GM12878 (cell line): ENCODE data around the gene PPARD. TPM values are rescaled to one million over a fixed set of nuclear protein-coding genes. Genes with fewer than 3 reads are reported as not detected.

Experiments
- ATAC-seq: fragments of 200-7000 bp; cut with Tn5 transposase; 3 replicates; pipeline ENCODE4 v1.9.1; 2020; ENCODE audit warnings: mild to moderate bottlenecking, moderate library complexity
- BruUV-seq: library from RNA; stranded (reverse); fragments of 400-500 nt; replicated peaks from 2 replicates; lab custom pipeline; 2021; lab: Mats Ljungman, UMichigan
- CTCF ChIA-PET: fragments of 300-600 bp; sonication (Branson Sonifier 250); formaldehyde crosslinking; extraction: SDS; loops from one replicate; lab custom pipeline; 2021; ENCODE audit warnings: inconsistent platforms; lab: Yijun Ruan, JAX
- POLR2A ChIA-PET: fragments of 350-600 bp; formaldehyde crosslinking; extraction: SDS; loops from one replicate; lab custom pipeline; 2021; ENCODE audit warnings: inconsistent platforms; lab: Charles Lee
- RAD21 ChIA-PET: fragments of 300-600 bp; sonication (Branson Sonifier 250); formaldehyde crosslinking; loops from one replicate; lab custom pipeline; 2023; ENCODE audit warnings: antibody characterized with exemption; ENCODE audit not compliant: unreplicated experiment; lab: Charles Lee
- SMC1A ChIA-PET: fragments of 300-600 bp; sonication (Branson Sonifier 250); formaldehyde crosslinking; loops from one replicate; lab custom pipeline; 2023; ENCODE audit not compliant: unreplicated experiment, uncharacterized antibody; lab: Charles Lee
- DNase-seq: peaks from one replicate; pipeline ENCODE4 v3.0.0-alpha.2; 2011; ENCODE audit warnings: low read depth, low spot score
- FAIRE-seq: peaks from 3 replicates; lab custom pipeline; 2011; peaks lifted over from hg19 to GRCh38; lab: Jason Lieb, UNC
- H2AFZ ChIP-seq: 2 replicates; pipeline ENCODE4 v1.6.0; 2011; ENCODE audit warnings: low read depth, low read length, control low read depth; ENCODE audit not compliant: control insufficient read depth
- H3K27ac ChIP-seq: 2 replicates; pipeline ENCODE4 v1.5.1; 2011; ENCODE audit warnings: control low read depth; ENCODE audit not compliant: control insufficient read depth, insufficient read depth
- H3K27me3 ChIP-seq, 2 experiments: replicated peaks in 1 of 2; 2 replicates each; pipeline versions ENCODE4 v1.6.0 to v1.6.1; 2011; ENCODE audit warnings: low read length in 1 of 2; ENCODE audit not compliant: control insufficient read depth in 2 of 2, insufficient read depth in 2 of 2
- H3K36me3 ChIP-seq, 2 experiments: 2 replicates each; pipeline ENCODE4 v1.5.1; 2011; ENCODE audit warnings: low read length in 1 of 2; ENCODE audit not compliant: control insufficient read depth in 2 of 2, insufficient read depth in 2 of 2
- H3K4me1 ChIP-seq: 2 replicates; pipeline ENCODE4 v1.6.1; 2011; ENCODE audit warnings: mild to moderate bottlenecking, low read length, moderate library complexity, mixed read lengths; ENCODE audit not compliant: control insufficient read depth, insufficient read depth
- H3K4me2 ChIP-seq: 2 replicates; pipeline ENCODE4 v1.6.0; 2011; ENCODE audit warnings: control low read depth; ENCODE audit not compliant: control insufficient read depth, insufficient read depth
- H3K4me3 ChIP-seq: fragments of 200-600 bp; sonication (generic); 2 replicates; pipeline ENCODE4 v1.5.1; 2016
- H3K79me2 ChIP-seq: 2 replicates; pipeline ENCODE4 v1.6.0; 2011; ENCODE audit warnings: low read length; ENCODE audit not compliant: control insufficient read depth, insufficient read depth
- H3K9ac ChIP-seq: 2 replicates; pipeline ENCODE4 v1.8.0; 2011; ENCODE audit warnings: low read length, control low read depth, mixed read lengths; ENCODE audit not compliant: control insufficient read depth, insufficient read depth
- H3K9me3 ChIP-seq: replicated peaks from 3 replicates; pipeline ENCODE4 v1.5.1; 2011; ENCODE audit warnings: mild to moderate bottlenecking, low read length; ENCODE audit not compliant: control insufficient read depth, insufficient read depth
- H4K20me1 ChIP-seq: 2 replicates; pipeline ENCODE4 v1.6.0; 2011; ENCODE audit not compliant: control insufficient read depth, insufficient read depth
- ASH2L ChIP-seq: fragments of 300-600, 200-600 bp; sonication (generic); IDR thresholded peaks from 2 replicates; pipeline ENCODE4 v1.6.1; 2017; ENCODE audit warnings: low read depth, mild to moderate bottlenecking, borderline replicate concordance
- LARP7 ChIP-seq: fragments of 450-650 bp; IDR thresholded peaks from 2 replicates; pipeline ENCODE4 v1.6.1; 2017; ENCODE audit warnings: mild to moderate bottlenecking
- NBN ChIP-seq: fragments of 450-650 bp; IDR thresholded peaks from 2 replicates; pipeline ENCODE4 v1.6.1; 2016
- NR2C2 ChIP-seq: IDR thresholded peaks from 2 replicates; pipeline ENCODE4 v1.6.1; 2011; ENCODE audit warnings: borderline replicate concordance, low read depth; ENCODE audit not compliant: control insufficient read depth, insufficient read length
- RUNX3 ChIP-seq: IDR thresholded peaks from 2 replicates; pipeline ENCODE4 v1.6.1; 2012; ENCODE audit warnings: low read length, inconsistent platforms
- SMAD1 ChIP-seq: fragments of 450-650 bp; IDR thresholded peaks from 2 replicates; pipeline ENCODE4 v1.6.1; 2018; ENCODE audit warnings: mild to moderate bottlenecking, low read depth; ENCODE audit not compliant: partially characterized antibody
- ZNF217 ChIP-seq: fragments of 450-650 bp; IDR thresholded peaks from 2 replicates; pipeline ENCODE4 v1.6.1; 2017; ENCODE audit warnings: antibody characterized with exemption, mild to moderate bottlenecking
- WGBS: methylation state at CpG from one replicate; pipeline ENCODE4 v1.1.6; 2016; ENCODE audit warnings: low lambda C conversion rate; ENCODE audit not compliant: insufficient replicate concordance, insufficient coverage; ENCODE audit errors: missing lambda C conversion rate; 5-methylcytosine and 5-hydroxymethylcytosine counted together
- in situ Hi-C: fragments of 300-500 bp; cut with MboI; formaldehyde crosslinking; loops from 9 replicates; pipeline ENCODE4 v1.14.3; 2018; ENCODE audit warnings: mixed read lengths
- intact Hi-C: fragments of 100-400 bp; cut with micrococcal nuclease; formaldehyde crosslinking; loops from one replicate; pipeline ENCODE4 v1.14.2; 2022; ENCODE audit not compliant: unreplicated experiment
- polyA plus RNA-seq, 11 experiments: library from polyadenylated mRNA; depleted of rRNA in 4 of 11; unstranded in 6 of 11; stranded (reverse) in 5 of 11; fragments of >200 nt; fragmentation: Nextera tagmentation in 4 of 11; fragmentation: Illumina TruSeq in 1 of 11; extraction: Ambion mirVana in 4 of 11; extraction: Trizol in 1 of 11; gene quantifications; 1 replicate in 1 of 11; 2 replicates in 10 of 11; pipeline versions ENCODE4 v1.2.1 to v1.2.3, GENCODE V29; 2011 to 2016; ENCODE audit warnings: inconsistent platforms in 2 of 11, missing spikeins in 2 of 11, low read depth in 1 of 11
- total RNA-seq, 4 experiments: library from RNA; depleted of rRNA in 3 of 4; stranded (reverse); fragments of >200 nt in 3 of 4; fragmentation: Illumina TruSeq in 1 of 4; extraction: Trizol in 1 of 4; gene quantifications; 2 replicates each; pipeline versions ENCODE4 v1.2.1 to v1.2.3, GENCODE V29; 2013 to 2021
- TF ChIP-seq, protein P1 (sequence below): IDR thresholded peaks from 2 replicates; pipeline ENCODE4 v1.6.1; 2011; ENCODE audit warnings: low read depth, mild to moderate bottlenecking, low read length, moderate library complexity, borderline replicate concordance; ENCODE audit errors: extremely low read depth
- TF ChIP-seq, protein P2 (sequence below): IDR thresholded peaks from 2 replicates; pipeline ENCODE4 v1.6.1; 2012; ENCODE audit warnings: mild to moderate bottlenecking, low read depth, low read length
- TF ChIP-seq, protein P3 (sequence below): fragments of 450-650 bp; formaldehyde crosslinking; IDR thresholded peaks from 2 replicates; pipeline ENCODE4 v1.5.0; 2022; ENCODE audit warnings: mild to moderate bottlenecking, missing genetic modification characterization
- TF ChIP-seq, protein P4 (sequence below): fragments of 450-650 bp; IDR thresholded peaks from 2 replicates; pipeline ENCODE4 v1.6.1; 2016; ENCODE audit warnings: mild to moderate bottlenecking
- TF ChIP-seq, protein P5 (sequence below): fragments of 450-650 bp; IDR thresholded peaks from 2 replicates; pipeline ENCODE4 v1.6.1; 2017; ENCODE audit warnings: borderline replicate concordance
- TF ChIP-seq, protein P6 (sequence below): fragments of 150-350 bp; IDR thresholded peaks from 2 replicates; pipeline ENCODE4 v1.6.1; 2014; ENCODE audit warnings: mild to moderate bottlenecking, low read depth, low read length

The PPARD gene
- total and polyA plus RNA-seq, 10 of the 15 experiments (the other 5 are each of a cell fraction or from before 2014, with no cell fraction given): 0.05 to 12.6 (median 6.7) TPM

DNA sequence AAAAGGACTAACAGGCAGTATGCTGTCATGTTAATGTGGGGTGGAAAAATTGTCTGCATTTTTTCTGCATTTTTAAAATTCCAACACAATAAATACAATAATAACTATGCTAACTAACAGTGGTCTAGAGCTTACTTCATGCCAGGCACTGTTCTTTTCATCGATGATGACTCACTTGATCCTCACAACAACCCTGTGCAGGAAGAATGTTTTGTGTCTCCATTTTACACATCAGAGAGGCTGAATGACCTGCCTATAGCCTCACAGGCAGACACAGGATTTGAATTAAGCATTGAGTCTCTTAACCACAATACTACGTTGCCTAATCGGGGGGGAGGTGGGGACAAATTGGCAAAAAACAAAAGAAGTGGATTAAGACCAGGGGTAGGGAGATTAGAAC, 82.9 kb downstream of the PPARD start:
- peaks cover 0 to 9% of the 10 kb centered on the region in 2 experiments for H3K36me3 ChIP-seq
- H2AFZ ChIP-seq: no peak overlapping the region
- SMC1A ChIA-PET: no interaction called here
- intact Hi-C loops (no loop called here), in situ Hi-C loops (no loop called here)
- peaks cover 7% of the 10 kb centered on the region for H3K4me1 ChIP-seq
- ATAC-seq (no peak), DNase-seq (no peak), FAIRE-seq (no peak)
- H4K20me1 ChIP-seq: no peaks in the 10 kb centered on the region
- no TSS peak for BruUV-seq
- H3K9ac ChIP-seq: no peak overlapping the region
- WGBS: 82% methylated on average over 3 of the region's 3 CpGs
- H3K4me3 ChIP-seq: no peak overlapping the region
- H3K79me2 ChIP-seq: no peaks in the 10 kb centered on the region
- no peak overlapping the region for H3K27ac ChIP-seq
- RAD21 ChIA-PET: no interaction called here
- POLR2A ChIA-PET: no interaction called here
- H3K9me3 ChIP-seq: peaks cover 15% of the 10 kb centered on the region; the same call in 2 of the 3 replicates
- H3K27me3 ChIP-seq: no peaks in the 10 kb centered on the region
- no peak overlapping the region for H3K4me2 ChIP-seq
- CTCF ChIA-PET: no interaction called here
- TF ChIP-seq ASH2L (no peak), RUNX3 (no peak), ZNF217 (no peak), NBN (no peak), NR2C2 (no peak), SMAD1 (no peak), LARP7 (no peak)
- TF ChIP-seq, protein P1, sequence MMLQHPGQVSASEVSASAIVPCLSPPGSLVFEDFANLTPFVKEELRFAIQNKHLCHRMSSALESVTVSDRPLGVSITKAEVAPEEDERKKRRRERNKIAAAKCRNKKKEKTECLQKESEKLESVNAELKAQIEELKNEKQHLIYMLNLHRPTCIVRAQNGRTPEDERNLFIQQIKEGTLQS: no peak
- TF ChIP-seq, protein P2, sequence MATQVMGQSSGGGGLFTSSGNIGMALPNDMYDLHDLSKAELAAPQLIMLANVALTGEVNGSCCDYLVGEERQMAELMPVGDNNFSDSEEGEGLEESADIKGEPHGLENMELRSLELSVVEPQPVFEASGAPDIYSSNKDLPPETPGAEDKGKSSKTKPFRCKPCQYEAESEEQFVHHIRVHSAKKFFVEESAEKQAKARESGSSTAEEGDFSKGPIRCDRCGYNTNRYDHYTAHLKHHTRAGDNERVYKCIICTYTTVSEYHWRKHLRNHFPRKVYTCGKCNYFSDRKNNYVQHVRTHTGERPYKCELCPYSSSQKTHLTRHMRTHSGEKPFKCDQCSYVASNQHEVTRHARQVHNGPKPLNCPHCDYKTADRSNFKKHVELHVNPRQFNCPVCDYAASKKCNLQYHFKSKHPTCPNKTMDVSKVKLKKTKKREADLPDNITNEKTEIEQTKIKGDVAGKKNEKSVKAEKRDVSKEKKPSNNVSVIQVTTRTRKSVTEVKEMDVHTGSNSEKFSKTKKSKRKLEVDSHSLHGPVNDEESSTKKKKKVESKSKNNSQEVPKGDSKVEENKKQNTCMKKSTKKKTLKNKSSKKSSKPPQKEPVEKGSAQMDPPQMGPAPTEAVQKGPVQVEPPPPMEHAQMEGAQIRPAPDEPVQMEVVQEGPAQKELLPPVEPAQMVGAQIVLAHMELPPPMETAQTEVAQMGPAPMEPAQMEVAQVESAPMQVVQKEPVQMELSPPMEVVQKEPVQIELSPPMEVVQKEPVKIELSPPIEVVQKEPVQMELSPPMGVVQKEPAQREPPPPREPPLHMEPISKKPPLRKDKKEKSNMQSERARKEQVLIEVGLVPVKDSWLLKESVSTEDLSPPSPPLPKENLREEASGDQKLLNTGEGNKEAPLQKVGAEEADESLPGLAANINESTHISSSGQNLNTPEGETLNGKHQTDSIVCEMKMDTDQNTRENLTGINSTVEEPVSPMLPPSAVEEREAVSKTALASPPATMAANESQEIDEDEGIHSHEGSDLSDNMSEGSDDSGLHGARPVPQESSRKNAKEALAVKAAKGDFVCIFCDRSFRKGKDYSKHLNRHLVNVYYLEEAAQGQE: no peak
- TF ChIP-seq, protein P3, sequence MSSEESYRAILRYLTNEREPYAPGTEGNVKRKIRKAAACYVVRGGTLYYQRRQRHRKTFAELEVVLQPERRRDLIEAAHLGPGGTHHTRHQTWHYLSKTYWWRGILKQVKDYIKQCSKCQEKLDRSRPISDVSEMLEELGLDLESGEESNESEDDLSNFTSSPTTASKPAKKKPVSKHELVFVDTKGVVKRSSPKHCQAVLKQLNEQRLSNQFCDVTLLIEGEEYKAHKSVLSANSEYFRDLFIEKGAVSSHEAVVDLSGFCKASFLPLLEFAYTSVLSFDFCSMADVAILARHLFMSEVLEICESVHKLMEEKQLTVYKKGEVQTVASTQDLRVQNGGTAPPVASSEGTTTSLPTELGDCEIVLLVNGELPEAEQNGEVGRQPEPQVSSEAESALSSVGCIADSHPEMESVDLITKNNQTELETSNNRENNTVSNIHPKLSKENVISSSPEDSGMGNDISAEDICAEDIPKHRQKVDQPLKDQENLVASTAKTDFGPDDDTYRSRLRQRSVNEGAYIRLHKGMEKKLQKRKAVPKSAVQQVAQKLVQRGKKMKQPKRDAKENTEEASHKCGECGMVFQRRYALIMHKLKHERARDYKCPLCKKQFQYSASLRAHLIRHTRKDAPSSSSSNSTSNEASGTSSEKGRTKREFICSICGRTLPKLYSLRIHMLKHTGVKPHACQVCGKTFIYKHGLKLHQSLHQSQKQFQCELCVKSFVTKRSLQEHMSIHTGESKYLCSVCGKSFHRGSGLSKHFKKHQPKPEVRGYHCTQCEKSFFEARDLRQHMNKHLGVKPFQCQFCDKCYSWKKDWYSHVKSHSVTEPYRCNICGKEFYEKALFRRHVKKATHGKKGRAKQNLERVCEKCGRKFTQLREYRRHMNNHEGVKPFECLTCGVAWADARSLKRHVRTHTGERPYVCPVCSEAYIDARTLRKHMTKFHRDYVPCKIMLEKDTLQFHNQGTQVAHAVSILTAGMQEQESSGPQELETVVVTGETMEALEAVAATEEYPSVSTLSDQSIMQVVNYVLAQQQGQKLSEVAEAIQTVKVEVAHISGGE (CRISPR knock-in tag): no peak
- TF ChIP-seq, protein P4, sequence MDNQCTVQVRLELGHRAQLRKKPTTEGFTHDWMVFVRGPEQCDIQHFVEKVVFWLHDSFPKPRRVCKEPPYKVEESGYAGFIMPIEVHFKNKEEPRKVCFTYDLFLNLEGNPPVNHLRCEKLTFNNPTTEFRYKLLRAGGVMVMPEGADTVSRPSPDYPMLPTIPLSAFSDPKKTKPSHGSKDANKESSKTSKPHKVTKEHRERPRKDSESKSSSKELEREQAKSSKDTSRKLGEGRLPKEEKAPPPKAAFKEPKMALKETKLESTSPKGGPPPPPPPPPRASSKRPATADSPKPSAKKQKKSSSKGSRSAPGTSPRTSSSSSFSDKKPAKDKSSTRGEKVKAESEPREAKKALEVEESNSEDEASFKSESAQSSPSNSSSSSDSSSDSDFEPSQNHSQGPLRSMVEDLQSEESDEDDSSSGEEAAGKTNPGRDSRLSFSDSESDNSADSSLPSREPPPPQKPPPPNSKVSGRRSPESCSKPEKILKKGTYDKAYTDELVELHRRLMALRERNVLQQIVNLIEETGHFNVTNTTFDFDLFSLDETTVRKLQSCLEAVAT: no peak
- TF ChIP-seq, protein P5, sequence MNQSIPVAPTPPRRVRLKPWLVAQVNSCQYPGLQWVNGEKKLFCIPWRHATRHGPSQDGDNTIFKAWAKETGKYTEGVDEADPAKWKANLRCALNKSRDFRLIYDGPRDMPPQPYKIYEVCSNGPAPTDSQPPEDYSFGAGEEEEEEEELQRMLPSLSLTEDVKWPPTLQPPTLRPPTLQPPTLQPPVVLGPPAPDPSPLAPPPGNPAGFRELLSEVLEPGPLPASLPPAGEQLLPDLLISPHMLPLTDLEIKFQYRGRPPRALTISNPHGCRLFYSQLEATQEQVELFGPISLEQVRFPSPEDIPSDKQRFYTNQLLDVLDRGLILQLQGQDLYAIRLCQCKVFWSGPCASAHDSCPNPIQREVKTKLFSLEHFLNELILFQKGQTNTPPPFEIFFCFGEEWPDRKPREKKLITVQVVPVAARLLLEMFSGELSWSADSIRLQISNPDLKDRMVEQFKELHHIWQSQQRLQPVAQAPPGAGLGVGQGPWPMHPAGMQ: no peak
- TF ChIP-seq, protein P6, sequence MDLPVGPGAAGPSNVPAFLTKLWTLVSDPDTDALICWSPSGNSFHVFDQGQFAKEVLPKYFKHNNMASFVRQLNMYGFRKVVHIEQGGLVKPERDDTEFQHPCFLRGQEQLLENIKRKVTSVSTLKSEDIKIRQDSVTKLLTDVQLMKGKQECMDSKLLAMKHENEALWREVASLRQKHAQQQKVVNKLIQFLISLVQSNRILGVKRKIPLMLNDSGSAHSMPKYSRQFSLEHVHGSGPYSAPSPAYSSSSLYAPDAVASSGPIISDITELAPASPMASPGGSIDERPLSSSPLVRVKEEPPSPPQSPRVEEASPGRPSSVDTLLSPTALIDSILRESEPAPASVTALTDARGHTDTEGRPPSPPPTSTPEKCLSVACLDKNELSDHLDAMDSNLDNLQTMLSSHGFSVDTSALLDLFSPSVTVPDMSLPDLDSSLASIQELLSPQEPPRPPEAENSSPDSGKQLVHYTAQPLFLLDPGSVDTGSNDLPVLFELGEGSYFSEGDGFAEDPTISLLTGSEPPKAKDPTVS: no peak
